A673 (cell line): ENCODE measurements around the gene CTAGE1. TPM values are rescaled to one million over a fixed set of nuclear protein-coding genes. Genes with fewer than 3 reads are reported as not detected.

Source experiments
- BruUV-seq: library from RNA; stranded (reverse); fragments of 400-500 nt; replicated peaks from 2 replicates; lab custom pipeline; 2021; lab: Mats Ljungman, UMichigan
- CTCF ChIA-PET: fragments of 300-600 bp; sonication (Branson Sonifier 250); formaldehyde crosslinking; loops from one replicate; lab custom pipeline; 2022; ENCODE audit warnings: antibody characterized with exemption; lab: Charles Lee
- POLR2A ChIA-PET: fragments of 300-600 bp; sonication (Branson Sonifier 250); formaldehyde crosslinking; loops from one replicate; lab custom pipeline; 2022; ENCODE audit warnings: antibody characterized with exemption; ENCODE audit not compliant: low non-redundant PET; lab: Charles Lee
- DNase-seq: peaks from one replicate; pipeline ENCODE4 v3.0.0-alpha.2; 2015; ENCODE audit warnings: low spot score
- H3K27ac ChIP-seq: fragments of 200-600 bp; sonication (generic); 2 replicates; pipeline ENCODE4 v1.5.1; 2016; ENCODE audit warnings: mixed run types, low read depth, mild to moderate bottlenecking, mixed read lengths, antibody characterized with exemption, low read length; ENCODE audit not compliant: poor library complexity, severe bottlenecking
- H3K27me3 ChIP-seq: fragments of 200-600 bp; sonication (generic); replicated peaks from 2 replicates; pipeline ENCODE4 v1.6.1; 2017; ENCODE audit warnings: mixed run types, low read depth, mild to moderate bottlenecking, mixed read lengths, antibody characterized with exemption, low read length; ENCODE audit not compliant: insufficient read depth, poor library complexity
- H3K36me3 ChIP-seq: fragments of 200-600 bp; sonication (generic); 2 replicates; pipeline ENCODE4 v1.6.1; 2016; ENCODE audit warnings: mixed run types, mild to moderate bottlenecking, mixed read lengths, antibody characterized with exemption, low read length; ENCODE audit not compliant: insufficient read depth, poor library complexity, severe bottlenecking
- H3K4me1 ChIP-seq: fragments of 200-600 bp; sonication (generic); 2 replicates; pipeline ENCODE4 v1.6.1; 2017; ENCODE audit warnings: mixed run types, mild to moderate bottlenecking, mixed read lengths, antibody characterized with exemption, low read length; ENCODE audit not compliant: insufficient read depth, poor library complexity, severe bottlenecking
- H3K4me3 ChIP-seq: fragments of 200-600 bp; sonication (generic); 2 replicates; pipeline ENCODE4 v1.5.1; 2016; ENCODE audit warnings: low read depth, mixed run types, mild to moderate bottlenecking, mixed read lengths, low read length; ENCODE audit not compliant: poor library complexity, severe bottlenecking
- H3K9me3 ChIP-seq: fragments of 200-600 bp; sonication (generic); 2 replicates; pipeline ENCODE4 v1.6.1; 2016; ENCODE audit warnings: mixed run types, low read depth, mild to moderate bottlenecking, mixed read lengths, antibody characterized with exemption, low read length; ENCODE audit not compliant: poor library complexity, severe bottlenecking
- CTCF ChIP-seq: fragments of 300-800, 200-600 bp; sonication (generic); conservative IDR thresholded peaks from 2 replicates; pipeline ENCODE4 v1.5.1; 2017; ENCODE audit warnings: low read depth, mild to moderate bottlenecking, antibody characterized with exemption, low read length, moderate library complexity, mixed read lengths
- EZH2 ChIP-seq: fragments of 200-600 bp; sonication (generic); IDR thresholded peaks from 2 replicates; pipeline ENCODE4 v1.6.1; 2017; ENCODE audit warnings: borderline replicate concordance, low read depth, mild to moderate bottlenecking, mixed read lengths, antibody characterized with exemption, low read length; ENCODE audit not compliant: poor library complexity, severe bottlenecking
- intact Hi-C: fragments of 100-400 bp; cut with micrococcal nuclease; formaldehyde crosslinking; loops from one replicate; pipeline ENCODE4 v1.10.0; 2022; ENCODE audit not compliant: unreplicated experiment
- total RNA-seq: library from RNA; stranded (reverse); gene quantifications from 2 replicates; pipeline ENCODE4 v1.2.3, GENCODE V29; 2021

CTAGE1 gene
- total RNA-seq, 1 experiment from 2014 or later = not detected

GRCh38 chr18:22385718-22386117 is 32.0 kb downstream of the CTAGE1 start:
- H3K4me3 ChIP-seq = no peak overlapping the region
- H3K4me1 ChIP-seq = no peaks in the 10 kb centered on the region
- H3K36me3 ChIP-seq = no peaks in the 10 kb centered on the region
- H3K27ac ChIP-seq = no peak overlapping the region
- no peaks in the 10 kb centered on the region for H3K9me3 ChIP-seq
- H3K27me3 ChIP-seq = peaks cover 13% of the 10 kb centered on the region
- TF ChIP-seq EZH2 (no peak), CTCF (no peak)
- DNase-seq = peak; percentile 19
- POLR2A ChIA-PET = no interaction called here
- CTCF ChIA-PET = no interaction called here
- intact Hi-C loops = no loop called here
- BruUV-seq = no TSS peak

GRCh38 chr18:22378672-22379282 is 38.9 kb downstream of the CTAGE1 start:
- no peaks in the 10 kb centered on the region for H3K36me3 ChIP-seq
- H3K4me3 ChIP-seq = no peak overlapping the region
- no peaks in the 10 kb centered on the region for H3K4me1 ChIP-seq
- ChIA-PET POLR2A (no interaction called here), CTCF (interaction anchor here (0.5 to 1.1 kb wide), 3 partner anchors 22 to 184 kb away, joined by 3 to 4 read pairs (median 4); no protein-coding TSS in a partner anchor)
- H3K27me3 ChIP-seq = peaks cover 57% of the 10 kb centered on the region
- intact Hi-C loops = no loop called here
- peak; percentile 56 for DNase-seq
- H3K9me3 ChIP-seq = no peaks in the 10 kb centered on the region
- no TSS peak for BruUV-seq
- H3K27ac ChIP-seq = no peak overlapping the region
- TF ChIP-seq CTCF (peak; percentile 51), EZH2 (no peak)

GRCh38 chr18:22377769-22378168 is 39.9 kb downstream of the CTAGE1 start:
- ChIA-PET CTCF (no interaction called here), POLR2A (no interaction called here)
- TF ChIP-seq CTCF (no peak), EZH2 (no peak)
- Histone ChIP-seq H3K4me3 (no peak overlapping the region), H3K27ac (no peak overlapping the region), H3K27me3 (peaks cover 64% of the 10 kb centered on the region), H3K36me3 (no peaks in the 10 kb centered on the region), H3K9me3 (no peaks in the 10 kb centered on the region), H3K4me1 (no peaks in the 10 kb centered on the region)
- no TSS peak for BruUV-seq
- intact Hi-C loops = no loop called here
- DNase-seq = no peak
